DND-41 (cell line): ENCODE data around the gene CRY2.

Experiments
- ATAC-seq: fragments of 200-7000 bp; cut with Tn5 transposase; 3 replicates; pipeline ENCODE4 v1.9.1; 2021; ENCODE audit warnings: low read depth; ENCODE audit not compliant: insufficient read depth
- DNase-seq: peaks from one replicate; pipeline ENCODE4 v3.0.0-alpha.2; 2020
- H2AFZ ChIP-seq: 2 replicates; pipeline ENCODE4 v1.6.0; 2012; ENCODE audit warnings: low read depth, low read length
- H3K27ac ChIP-seq: 2 replicates; pipeline ENCODE4 v1.5.1; 2012; ENCODE audit warnings: low read length, inconsistent platforms
- H3K27me3 ChIP-seq: fragments of 200-600 bp; sonication (generic); 2 replicates; pipeline ENCODE4 v1.6.0; 2012; ENCODE audit warnings: low read length, mild to moderate bottlenecking, inconsistent platforms; ENCODE audit not compliant: insufficient read depth, poor library complexity
- H3K36me3 ChIP-seq: 2 replicates; pipeline ENCODE4 v1.5.1; 2012; ENCODE audit warnings: low read length, inconsistent platforms; ENCODE audit not compliant: insufficient read depth
- H3K4me1 ChIP-seq: 2 replicates; pipeline ENCODE4 v1.5.1; 2012; ENCODE audit warnings: mild to moderate bottlenecking, low read length; ENCODE audit not compliant: insufficient read depth
- H3K4me2 ChIP-seq: 2 replicates; pipeline ENCODE4 v1.6.0; 2012; ENCODE audit warnings: mild to moderate bottlenecking, moderate library complexity, low read length, inconsistent platforms; ENCODE audit not compliant: insufficient read depth
- H3K4me3 ChIP-seq, 2 experiments: fragments of 200-600 bp in 1 of 2; shearing (Covaris generic) in 1 of 2; 2 replicates each; pipeline ENCODE4 v1.5.1; 2012 to 2016; ENCODE audit warnings: inconsistent platforms in 2 of 2, low read length in 2 of 2, mild to moderate bottlenecking in 2 of 2, low read depth in 1 of 2, moderate library complexity in 1 of 2
- H3K79me2 ChIP-seq: 2 replicates; pipeline ENCODE4 v1.6.0; 2012; ENCODE audit warnings: low read length, inconsistent platforms; ENCODE audit not compliant: insufficient read depth
- H3K9ac ChIP-seq: 2 replicates; pipeline ENCODE4 v1.6.0; 2012; ENCODE audit warnings: low read depth, mild to moderate bottlenecking, inconsistent platforms, low read length, moderate library complexity
- H3K9me3 ChIP-seq: 2 replicates; pipeline ENCODE4 v1.5.1; 2012; ENCODE audit warnings: low read length, moderate library complexity, mild to moderate bottlenecking, inconsistent platforms; ENCODE audit not compliant: insufficient read depth, severe bottlenecking
- H4K20me1 ChIP-seq: 2 replicates; pipeline ENCODE4 v1.6.0; 2012; ENCODE audit warnings: low read length; ENCODE audit not compliant: insufficient read depth
- EZH2 ChIP-seq: IDR thresholded peaks from 3 replicates; pipeline ENCODE4 v1.6.1; 2012; ENCODE audit warnings: borderline replicate concordance, low read depth, mild to moderate bottlenecking, moderate library complexity, low read length, inconsistent platforms; ENCODE audit not compliant: severe bottlenecking
- TF ChIP-seq, protein P1 (sequence below): IDR thresholded peaks from 2 replicates; pipeline ENCODE4 v1.5.1; 2012; ENCODE audit warnings: borderline replicate concordance, low read length, moderate library complexity, mild to moderate bottlenecking; ENCODE audit not compliant: poor library complexity, severe bottlenecking; ENCODE audit errors: extremely low read depth

The CRY2 gene

DNA sequence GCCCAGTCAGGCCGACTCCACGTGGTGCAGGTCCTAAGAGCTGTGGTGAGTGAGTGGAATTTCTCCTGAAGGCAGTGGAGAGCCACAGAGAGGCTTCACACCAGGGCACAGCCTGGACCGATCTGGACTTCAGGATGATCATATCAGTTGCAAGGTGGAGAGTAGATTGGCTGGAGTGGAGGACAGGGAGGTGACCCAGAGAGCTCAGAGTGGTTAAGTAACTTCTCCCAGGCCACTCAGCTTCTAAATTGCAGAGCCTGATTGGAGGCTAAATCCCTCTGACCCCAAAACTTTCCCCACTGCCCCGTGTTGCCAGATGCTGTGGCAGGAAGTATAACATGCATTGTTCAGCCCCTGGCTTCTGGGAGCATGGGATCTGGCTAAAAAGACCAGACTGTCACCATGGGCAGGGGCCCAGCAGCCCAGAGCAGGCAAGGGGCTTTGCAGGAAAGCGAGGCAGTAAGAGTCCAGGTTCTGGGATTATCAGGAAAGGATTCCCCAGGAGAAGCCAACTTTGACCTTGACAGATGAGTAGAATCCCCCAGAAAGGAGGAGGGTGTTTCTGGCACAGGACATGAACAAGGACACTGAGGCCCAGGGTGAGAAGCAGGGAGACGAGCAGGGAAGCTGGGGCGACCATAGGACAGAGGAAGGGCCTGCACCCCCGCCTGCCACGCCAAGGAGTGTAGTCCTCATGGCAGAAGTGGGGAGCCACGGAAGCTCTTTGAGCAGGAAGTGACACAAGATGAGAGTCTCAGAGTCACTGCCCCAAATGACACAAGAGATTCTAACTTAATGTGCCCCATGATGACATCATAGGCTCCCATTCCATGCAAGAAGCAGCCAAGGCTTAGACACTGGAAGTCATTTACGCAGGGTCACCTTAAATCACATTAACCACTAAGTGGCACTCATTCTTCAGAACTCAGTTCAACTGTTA lies 37.5 kb upstream of the CRY2 start:
- Histone ChIP-seq H2AFZ (no peak overlapping the region), H3K79me2 (peaks cover 39% of the 10 kb centered on the region), H3K4me2 (peak overlapping the region; percentile 14; the same call in 1 of the 2 replicates), H4K20me1 (peaks cover 19% of the 10 kb centered on the region), H3K4me3 (no peak overlapping the region), H3K27me3 (no peaks in the 10 kb centered on the region), H3K27ac (no peak overlapping the region), H3K9ac (no peak overlapping the region), H3K4me1 (peaks cover 44% of the 10 kb centered on the region), H3K36me3 (peaks cover 52% of the 10 kb centered on the region), H3K9me3 (no peaks in the 10 kb centered on the region)
- DNase-seq (no peak), ATAC-seq (no peak)
- no peak for TF ChIP-seq EZH2
- TF ChIP-seq, protein P1, sequence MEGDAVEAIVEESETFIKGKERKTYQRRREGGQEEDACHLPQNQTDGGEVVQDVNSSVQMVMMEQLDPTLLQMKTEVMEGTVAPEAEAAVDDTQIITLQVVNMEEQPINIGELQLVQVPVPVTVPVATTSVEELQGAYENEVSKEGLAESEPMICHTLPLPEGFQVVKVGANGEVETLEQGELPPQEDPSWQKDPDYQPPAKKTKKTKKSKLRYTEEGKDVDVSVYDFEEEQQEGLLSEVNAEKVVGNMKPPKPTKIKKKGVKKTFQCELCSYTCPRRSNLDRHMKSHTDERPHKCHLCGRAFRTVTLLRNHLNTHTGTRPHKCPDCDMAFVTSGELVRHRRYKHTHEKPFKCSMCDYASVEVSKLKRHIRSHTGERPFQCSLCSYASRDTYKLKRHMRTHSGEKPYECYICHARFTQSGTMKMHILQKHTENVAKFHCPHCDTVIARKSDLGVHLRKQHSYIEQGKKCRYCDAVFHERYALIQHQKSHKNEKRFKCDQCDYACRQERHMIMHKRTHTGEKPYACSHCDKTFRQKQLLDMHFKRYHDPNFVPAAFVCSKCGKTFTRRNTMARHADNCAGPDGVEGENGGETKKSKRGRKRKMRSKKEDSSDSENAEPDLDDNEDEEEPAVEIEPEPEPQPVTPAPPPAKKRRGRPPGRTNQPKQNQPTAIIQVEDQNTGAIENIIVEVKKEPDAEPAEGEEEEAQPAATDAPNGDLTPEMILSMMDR: no peak

DNA sequence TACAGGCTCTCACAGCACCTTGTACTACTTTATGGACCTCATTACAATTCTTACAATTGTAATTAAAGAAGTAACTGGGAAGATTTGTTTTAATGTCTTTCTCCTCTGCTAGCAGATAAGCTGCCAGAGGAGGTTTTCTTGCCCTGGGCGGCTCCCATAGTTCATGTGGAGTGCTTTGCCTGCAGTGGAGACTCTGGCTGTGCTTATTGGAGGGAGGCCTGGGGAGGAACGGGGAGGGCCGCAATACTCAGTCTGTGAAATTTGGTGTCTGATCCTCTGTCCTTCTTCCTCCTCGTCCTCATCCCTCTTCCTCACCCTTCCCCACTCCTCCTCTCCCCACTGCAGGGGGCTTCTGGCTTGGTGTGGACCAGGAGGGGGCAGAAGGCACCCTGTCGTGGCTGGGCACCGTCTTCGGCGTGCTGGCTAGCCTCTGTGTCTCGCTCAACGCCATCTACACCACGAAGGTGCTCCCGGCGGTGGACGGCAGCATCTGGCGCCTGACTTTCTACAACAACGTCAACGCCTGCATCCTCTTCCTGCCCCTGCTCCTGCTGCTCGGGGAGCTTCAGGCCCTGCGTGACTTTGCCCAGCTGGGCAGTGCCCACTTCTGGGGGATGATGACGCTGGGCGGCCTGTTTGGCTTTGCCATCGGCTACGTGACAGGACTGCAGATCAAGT lies 36.7 kb upstream of the CRY2 start:
- H3K4me2 ChIP-seq: no peak overlapping the region
- H4K20me1 ChIP-seq: peaks cover 19% of the 10 kb centered on the region
- H3K4me1 ChIP-seq: peaks cover 40% of the 10 kb centered on the region
- H3K9ac ChIP-seq: no peak overlapping the region
- H3K4me3 ChIP-seq: no peak overlapping the region
- TF ChIP-seq EZH2: no peak
- TF ChIP-seq, protein P1: no peak
- H3K36me3 ChIP-seq: peaks cover 52% of the 10 kb centered on the region
- no peak for ATAC-seq
- no peaks in the 10 kb centered on the region for H3K27me3 ChIP-seq
- no peak for DNase-seq
- H3K79me2 ChIP-seq: peaks cover 35% of the 10 kb centered on the region
- no peak overlapping the region for H3K27ac ChIP-seq
- no peak overlapping the region for H2AFZ ChIP-seq
- H3K9me3 ChIP-seq: no peaks in the 10 kb centered on the region

DNA sequence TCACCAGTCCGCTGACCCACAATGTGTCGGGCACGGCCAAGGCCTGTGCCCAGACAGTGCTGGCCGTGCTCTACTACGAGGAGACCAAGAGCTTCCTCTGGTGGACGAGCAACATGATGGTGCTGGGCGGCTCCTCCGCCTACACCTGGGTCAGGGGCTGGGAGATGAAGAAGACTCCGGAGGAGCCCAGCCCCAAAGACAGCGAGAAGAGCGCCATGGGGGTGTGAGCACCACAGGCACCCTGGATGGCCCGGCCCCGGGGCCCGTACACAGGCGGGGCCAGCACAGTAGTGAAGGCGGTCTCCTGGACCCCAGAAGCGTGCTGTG lies 36.2 kb upstream of the CRY2 start:
- Histone ChIP-seq H3K27me3 (no peaks in the 10 kb centered on the region), H3K4me3 (no peak overlapping the region), H3K9me3 (no peaks in the 10 kb centered on the region), H2AFZ (no peak overlapping the region), H3K4me1 (peaks cover 35% of the 10 kb centered on the region), H3K79me2 (peaks cover 30% of the 10 kb centered on the region), H3K36me3 (peaks cover 52% of the 10 kb centered on the region), H3K9ac (no peak overlapping the region), H4K20me1 (peaks cover 18% of the 10 kb centered on the region), H3K27ac (no peak overlapping the region), H3K4me2 (no peak overlapping the region)
- DNase-seq (no peak), ATAC-seq (no peak)
- TF ChIP-seq EZH2: no peak
- TF ChIP-seq, protein P1: no peak
